GM21576 (cell line): ENCODE data around the gene AMFR.

Experiments
- ATAC-seq: cut with Tn5 transposase; IDR thresholded peaks from one replicate; pipeline ENCODE4 v1.9.1; 2021; ENCODE audit warnings: mild to moderate bottlenecking, moderate library complexity; ENCODE audit not compliant: unreplicated experiment

The AMFR gene

DNA sequence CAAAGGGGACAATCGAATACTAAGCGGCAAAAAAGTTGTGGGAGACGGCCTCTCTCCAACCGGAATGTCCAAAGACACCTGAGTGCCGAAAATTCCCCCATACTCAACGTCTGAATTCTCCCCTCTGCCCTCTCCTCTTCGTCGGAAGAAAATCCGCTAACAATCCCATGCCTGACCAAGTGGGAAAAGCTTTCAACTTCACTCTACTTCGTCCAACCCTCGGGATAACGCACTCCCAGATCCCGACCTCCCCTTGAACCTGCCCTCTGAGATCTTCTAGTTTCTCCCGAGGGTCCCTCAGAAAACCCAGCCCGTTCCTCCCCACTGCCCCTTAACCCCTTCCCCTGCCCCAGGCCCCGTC, 961 bp downstream of the AMFR start:
- ATAC-seq = no peak

DNA sequence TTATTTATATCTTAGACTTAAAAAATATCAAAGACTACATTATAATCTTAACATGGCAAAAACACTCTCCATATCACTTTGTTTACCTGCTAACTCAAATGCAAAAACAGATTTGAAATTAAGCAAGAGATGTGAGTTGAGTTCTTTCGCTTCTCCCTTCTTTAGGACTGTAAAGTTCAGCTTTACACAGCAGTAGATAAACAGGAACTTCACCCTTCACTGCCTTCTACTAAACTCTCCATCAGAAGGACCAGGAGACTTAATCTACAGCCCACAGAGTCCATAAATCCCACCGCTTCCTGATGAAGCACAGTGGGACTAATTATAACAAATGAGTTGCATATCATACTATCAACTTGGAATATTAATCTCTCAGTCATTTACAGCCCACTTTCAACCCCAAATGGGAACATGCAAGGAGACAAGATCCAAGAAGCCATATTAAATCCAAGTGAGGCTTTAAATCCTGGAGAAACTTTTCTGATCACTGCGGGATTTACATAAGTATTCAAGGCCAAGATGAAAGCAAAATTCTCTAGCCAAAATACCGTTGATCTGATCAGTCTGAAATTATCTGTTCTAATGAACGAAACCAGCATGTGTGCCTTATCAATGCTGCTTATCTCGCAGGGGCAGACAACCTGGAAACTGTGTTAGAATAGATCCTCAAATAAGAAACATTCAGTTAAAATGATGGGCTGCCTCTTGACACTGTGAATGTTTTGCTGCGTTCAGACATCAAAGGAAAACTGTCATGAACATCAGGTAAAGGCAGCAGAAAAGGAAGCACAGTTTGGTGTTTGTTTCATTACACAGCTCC, 1.6 kb downstream of the AMFR start:
- peak; percentile 27 for ATAC-seq

GRCh38 chr16:56422896-56423441, 2.4 kb downstream of the AMFR start:
- no peak for ATAC-seq

DNA sequence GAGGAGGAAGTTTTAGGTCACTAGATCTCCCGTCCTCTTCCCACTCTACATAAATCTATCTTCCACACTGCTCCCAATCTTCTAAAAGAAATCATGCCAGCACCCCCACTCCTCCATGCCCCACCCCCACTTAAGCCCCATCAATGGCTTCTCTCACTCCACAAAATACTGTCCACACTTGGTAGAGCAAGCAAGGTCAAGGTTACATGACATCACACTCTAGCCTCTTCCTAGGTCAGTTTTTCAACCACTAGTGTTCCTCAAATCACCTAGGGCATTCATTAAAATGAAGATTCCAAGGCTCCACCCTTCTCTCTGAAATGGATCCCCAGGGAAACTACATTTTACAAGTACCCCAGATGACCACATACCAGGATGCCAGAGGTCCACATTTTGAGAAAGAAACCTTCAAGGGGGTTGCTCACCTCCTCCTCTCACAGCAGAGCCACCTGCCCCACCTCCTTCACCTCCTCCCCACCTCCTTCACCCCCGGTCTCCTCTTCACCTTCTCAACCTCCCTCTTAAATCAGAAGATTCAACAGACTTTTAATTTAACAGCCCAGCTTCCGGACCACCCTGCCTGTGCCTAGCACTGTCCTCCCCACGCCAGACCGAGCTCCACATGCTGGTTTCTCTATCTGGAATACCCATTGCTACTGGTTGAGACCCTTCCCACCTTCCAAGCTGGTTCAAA, 3.2 kb downstream of the AMFR start:
- no peak for ATAC-seq

- ATAC-seq = no peak
Observed at GRCh38 chr16:56421313-56421712, 4.0 kb downstream of the AMFR start.

GRCh38 chr16:56420613-56421012, 4.7 kb downstream of the AMFR start:
- no peak for ATAC-seq

- ATAC-seq = no peak
Observed at GRCh38 chr16:56419740-56420548, 5.4 kb downstream of the AMFR start.

DNA sequence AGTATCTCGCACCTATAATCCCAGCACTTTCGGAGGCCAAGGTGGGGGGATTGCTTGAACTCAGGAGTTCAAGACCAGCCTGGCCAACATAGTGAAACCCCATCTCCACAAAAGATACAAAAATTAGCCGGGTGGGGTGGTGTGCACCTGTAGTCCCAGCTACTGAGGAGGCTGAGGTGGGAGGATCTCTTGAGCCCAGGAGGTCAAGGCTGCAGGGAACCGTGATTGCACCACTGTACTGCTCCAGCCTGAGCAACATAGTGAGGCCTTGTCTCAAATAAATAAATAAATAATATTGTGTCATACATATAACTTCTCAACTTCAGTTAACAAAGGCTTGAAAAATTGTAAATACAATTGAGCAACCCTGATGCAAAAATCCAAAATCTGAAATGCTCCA, 8.2 kb downstream of the AMFR start:
- ATAC-seq = no peak

DNA sequence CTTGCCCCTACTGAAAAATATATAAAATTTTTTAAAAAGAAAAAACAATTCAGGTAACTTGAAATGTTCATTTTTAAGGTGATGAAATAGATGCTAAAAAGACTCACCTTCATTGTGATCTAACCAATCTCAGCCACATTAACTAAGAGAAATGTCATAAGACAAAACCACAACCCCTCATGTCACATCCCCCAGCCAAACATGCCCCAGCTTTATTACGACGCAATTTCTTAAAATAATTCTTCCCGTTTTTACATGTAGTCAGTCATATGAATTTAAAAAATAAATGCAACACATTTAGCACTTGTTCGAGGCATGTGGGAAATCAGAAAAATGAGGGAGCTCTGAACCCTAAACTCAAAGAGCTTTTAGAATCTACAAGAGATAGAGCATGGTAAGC, 9.5 kb downstream of the AMFR start:
- no peak for ATAC-seq

DNA sequence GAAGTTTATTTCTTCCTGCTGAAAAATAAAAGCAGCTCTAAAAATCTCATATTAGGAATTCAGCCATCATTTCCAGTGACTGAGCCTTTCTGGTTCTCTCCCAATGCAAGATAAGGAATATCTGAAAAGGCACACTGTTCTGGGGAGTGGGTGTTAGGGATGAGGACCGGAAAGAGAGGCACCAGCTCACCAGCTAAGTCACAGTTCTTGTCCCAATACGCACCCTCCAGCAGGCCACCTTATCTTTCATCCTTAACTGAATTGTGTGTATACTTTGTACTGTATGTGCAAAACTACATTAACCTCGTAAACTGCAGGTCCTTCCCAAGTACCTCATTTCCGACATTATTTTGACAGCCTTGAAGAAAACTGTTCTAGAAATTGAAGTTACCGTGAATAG, 11.0 kb downstream of the AMFR start:
- ATAC-seq = no peak

DNA sequence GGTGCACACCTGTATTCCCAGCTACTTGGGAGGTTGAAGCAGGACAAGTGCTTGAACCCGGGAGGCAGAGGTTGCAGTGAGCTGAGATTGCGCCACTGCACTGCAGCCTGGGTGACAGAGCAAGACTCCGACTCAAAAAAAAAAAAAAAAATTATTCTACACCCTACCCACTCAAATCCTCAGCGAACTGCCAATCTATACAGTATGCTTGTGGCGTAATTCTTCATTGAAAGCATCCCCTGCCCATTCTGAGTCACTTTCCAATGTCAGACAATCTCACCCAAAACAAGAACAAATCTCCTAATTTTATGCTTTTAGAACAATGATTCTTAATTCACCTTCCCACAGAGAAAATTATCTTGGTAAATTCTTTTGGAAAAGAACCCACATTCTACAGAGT, 12.0 kb downstream of the AMFR start:
- ATAC-seq = no peak

GRCh38 chr16:56411624-56412023, 13.7 kb downstream of the AMFR start:
- no peak for ATAC-seq

DNA sequence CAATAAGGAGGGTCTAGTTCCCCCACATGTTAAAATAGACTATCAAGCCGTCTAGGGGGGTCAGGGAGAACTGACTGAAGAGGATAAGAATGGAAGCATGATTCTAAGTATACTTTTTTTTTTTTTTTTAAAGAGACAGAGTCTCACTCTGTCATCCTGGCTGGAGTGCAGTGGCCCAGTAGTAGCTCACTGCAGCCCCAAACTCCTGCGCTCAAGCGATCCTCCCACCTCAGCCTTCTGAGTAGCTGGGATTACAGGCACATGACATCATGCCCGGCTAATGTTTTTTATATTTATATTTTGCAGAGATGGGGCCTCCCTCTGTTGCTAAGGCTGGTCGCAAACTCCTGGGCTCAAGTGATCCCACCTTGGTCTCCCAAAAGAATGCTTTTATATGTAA, 14.2 kb downstream of the AMFR start:
- ATAC-seq = no peak

DNA sequence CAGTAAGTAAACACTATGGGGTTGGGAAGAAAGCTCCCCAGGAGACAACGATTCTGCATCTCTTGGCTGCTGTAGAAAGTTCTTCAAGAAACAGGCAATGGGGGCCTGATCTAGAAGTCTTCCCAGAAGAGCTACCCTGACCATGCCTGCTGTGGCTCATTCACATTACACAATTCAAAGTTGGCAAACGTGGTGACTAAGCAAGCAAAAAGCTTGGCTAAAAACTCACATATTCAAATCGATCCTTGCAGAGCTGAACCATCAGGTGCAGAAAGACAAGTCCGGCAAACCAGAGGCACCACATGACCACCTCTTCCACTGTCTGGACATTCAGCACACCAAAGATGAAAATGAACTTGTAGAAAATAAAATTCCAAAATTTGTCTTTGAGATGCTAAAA, 16.1 kb downstream of the AMFR start:
- ATAC-seq = no peak

- no peak for ATAC-seq
Observed at GRCh38 chr16:56408379-56409098, 16.8 kb downstream of the AMFR start.

DNA sequence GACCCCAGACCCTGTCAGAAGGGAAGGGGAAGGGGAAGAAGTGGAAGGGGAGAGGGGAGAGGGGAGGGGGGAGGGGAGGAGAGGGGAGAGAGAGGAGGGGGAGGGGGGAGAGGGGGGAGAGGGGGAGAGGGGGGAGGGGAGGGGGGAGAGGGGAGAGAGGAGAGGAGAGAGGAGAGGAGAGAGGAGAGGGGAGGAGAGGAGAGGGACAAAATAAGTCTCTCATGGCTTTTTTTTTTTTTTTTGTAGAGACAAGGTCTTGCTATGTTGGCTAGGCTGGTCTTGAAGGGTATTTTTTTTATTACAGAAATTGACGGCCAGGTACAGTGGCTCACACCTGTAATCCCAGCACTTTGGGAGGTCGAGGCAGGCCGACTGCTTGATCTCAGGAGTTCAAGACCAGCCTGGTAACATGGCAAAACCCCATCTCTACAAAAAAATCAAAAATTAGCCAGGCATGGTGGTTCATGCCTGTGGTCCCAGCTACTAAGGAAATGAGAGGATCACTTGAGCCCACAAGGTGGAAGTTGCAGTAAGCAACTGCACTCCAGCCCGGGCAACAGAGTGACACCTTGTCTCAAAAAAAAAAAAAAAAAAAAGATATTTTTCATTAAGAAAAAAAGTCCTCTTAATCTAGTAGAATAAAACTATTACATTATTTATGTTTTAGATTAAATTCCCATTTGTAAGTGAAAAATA, 19.2 kb downstream of the AMFR start:
- no peak for ATAC-seq

GRCh38 chr16:56401482-56401881, 23.9 kb downstream of the AMFR start:
- no peak for ATAC-seq

DNA sequence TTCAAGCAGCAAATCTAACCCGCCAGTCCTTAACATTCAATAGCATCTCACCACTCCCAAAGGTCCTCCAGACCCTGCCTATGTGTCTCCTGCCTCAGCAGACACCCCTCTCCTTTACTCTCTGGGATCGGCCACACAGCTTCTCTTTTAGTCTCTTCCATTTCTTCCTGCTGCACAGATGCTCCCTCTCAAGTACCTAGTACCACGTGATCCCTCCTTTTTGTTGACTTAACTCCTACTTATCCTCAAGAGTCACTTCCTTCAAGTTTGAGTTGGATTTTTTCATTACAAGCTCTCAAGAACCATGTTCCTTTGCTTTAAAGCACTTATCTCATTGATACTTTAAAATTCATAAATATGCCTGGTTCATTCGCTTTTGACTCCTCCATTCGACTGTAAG, 24.9 kb downstream of the AMFR start:
- no peak for ATAC-seq

DNA sequence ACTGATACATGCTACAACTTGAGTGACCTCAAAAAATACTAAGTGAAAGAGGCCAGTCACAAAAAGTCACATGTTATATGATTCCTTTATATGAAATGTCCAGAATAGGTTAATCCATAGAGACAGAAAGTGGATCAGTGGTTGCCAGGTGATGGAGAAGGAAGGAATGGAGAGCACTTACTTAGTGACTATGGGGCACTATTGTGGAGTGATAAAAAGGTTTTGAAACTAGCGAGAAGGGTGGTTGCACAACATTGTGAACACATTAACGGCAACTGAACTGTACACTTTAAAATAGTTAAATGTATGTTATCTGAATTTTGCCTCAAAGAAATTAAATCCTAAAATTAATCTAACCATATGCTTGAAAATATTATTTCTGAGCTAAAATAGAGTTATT, 25.9 kb downstream of the AMFR start:
- no peak for ATAC-seq

DNA sequence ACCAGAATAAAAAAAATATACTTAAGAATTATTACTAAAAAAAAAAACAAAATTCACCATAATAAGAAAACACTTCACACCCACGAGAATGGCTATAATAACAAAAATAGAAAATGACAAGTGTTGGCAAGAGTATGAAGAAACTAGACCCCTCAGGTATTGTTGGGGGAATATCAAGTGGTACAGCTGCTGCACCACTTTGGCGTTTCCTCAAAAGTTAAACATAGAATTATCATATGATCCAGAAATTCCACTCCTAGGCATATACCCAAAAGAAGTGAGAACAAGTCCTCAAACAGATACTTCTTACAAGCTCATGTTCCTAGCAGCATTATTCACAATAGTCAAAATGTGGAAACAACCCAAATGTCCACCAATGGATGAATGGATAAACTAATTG, 26.3 kb downstream of the AMFR start:
- no peak for ATAC-seq
